Stimulated activated CD8-positive, alpha-beta memory T cell treated with anti-CD3 and anti-CD28 coated beads, Interleukin-15, amount 100 ng/mL, for 48 hours (primary cell): ENCODE results near the gene GXYLT1.
"Not testable (repeated sequence)": the region's sequence is repeated elsewhere in the genome, so short reads cannot be mapped to it uniquely, and the experiment has no call there.

ENCODE experiments used
- DNase-seq, 2 donors: peaks; one replicate each; pipeline ENCODE4 v3.0.0-alpha.2; 2020; ENCODE audit warnings: low read depth in 2 of 2

GXYLT1 gene

GRCh38 chr12:42097971-42098370 lies 46.7 kb downstream of the GXYLT1 start:
- no peak for DNase-seq

DNA sequence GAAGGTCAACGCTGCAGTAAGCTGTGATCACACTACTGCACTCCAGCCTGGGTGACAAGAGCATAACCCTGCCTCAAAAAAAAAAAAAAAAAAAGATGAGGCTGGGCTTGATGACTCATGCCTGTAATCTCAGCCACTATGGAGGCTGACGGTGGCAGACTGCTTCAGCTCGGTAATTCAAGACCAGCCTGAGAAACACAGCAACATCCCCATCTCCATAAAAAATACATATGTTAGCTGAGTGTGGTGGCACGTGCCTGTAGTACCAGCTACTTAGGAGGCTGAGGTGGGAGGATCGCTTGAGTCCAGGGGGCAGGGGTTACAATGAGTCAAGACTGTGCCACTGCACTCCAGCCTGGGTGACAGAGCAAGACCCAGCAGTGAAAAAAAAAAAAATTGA lies 50.4 kb downstream of the GXYLT1 start:
- DNase-seq = peak in 1 of 2 donors; percentile 5

GRCh38 chr12:42091769-42092168 lies 52.9 kb downstream of the GXYLT1 start:
- no peak for DNase-seq

GRCh38 chr12:42090899-42091298 lies 53.8 kb downstream of the GXYLT1 start:
- no peak for DNase-seq

DNA sequence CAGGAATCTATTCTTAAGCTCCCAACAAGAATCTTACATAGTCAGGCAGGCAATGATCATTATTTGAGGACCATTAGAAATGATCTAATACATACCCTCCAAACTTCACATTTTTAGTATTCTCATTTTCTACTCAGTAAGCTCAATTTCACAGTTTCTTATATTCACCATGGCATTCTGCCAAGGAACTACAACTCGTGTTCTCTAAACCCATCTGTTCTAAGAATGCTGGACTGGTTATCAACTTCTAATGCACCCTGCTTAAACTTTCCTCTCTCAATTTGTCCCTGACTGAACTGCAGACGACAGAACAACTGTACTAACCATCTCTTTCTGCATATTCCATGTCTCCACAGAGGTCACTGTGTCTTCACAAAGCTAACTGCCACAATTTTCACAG lies 58.6 kb downstream of the GXYLT1 start:
- no peak for DNase-seq

- DNase-seq = no peak
These were observed 59.1 kb downstream of the GXYLT1 start for GRCh38 chr12:42085594-42085993.

DNA sequence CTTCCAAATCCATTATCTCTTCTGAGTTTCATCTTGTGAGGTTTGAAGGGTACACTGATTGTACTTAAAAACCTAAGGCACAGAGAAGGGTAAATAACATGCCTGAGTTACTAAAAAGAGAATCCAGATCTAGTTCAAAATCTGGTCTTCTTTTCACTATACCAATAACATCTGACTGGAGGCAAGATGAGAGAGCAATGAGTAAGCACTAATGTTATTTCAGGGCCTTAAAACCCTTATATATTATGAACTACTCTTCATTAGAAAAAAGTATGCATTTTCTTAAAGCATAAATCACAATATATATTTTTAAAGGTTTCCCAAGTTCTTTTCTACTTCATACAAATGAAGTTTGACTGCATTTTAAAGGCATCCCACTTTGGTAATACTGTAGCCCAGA lies 60.2 kb downstream of the GXYLT1 start:
- no peak for DNase-seq

DNA sequence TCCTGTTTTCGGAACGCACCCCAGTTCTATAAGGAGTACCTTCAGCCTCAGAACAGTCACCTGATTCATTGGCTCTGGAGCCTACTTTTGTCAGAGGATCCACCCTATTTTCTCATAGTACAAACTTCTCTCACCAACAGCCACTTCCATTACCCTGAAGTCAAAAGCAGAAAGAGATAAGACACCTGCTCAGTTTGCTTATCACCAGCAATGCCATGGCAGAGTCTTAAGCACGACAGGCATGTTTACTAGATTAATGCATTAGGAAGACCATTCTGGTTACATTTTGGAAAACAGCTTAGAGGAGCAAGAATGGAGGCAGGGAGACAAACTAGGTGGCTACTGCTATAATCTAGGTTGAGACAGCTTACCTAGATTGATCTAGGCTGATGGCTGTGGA lies 67.7 kb downstream of the GXYLT1 start:
- no peak for DNase-seq

- no peak for DNase-seq
These were observed 74.6 kb downstream of the GXYLT1 start for GRCh38 chr12:42070036-42070435.

GRCh38 chr12:42059127-42059526 lies 85.5 kb downstream of the GXYLT1 start:
- DNase-seq = no peak

GRCh38 chr12:42056130-42056529 lies 88.5 kb downstream of the GXYLT1 start:
- no peak for DNase-seq

DNA sequence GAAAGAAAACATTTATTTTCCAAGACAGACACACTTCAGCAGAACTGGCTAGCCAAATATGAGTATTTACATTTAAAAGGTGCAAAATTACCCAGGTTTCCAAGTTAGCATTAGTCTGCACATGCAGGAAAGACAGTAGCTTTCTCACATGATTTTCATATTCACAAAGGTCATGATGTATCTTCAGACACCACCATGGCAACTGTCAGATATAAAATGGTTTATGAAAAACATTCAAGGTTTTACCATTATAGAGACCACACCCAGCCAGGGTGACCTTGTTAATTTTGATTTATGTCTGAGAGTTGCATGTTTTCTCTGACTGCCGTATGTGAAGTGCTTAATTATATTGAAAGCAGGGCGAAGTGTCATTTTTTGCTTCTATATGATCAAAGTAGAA lies 91.2 kb downstream of the GXYLT1 start:
- DNase-seq = no peak

GRCh38 chr12:42048980-42049379 lies 95.7 kb downstream of the GXYLT1 start:
- DNase-seq = not testable (repeated sequence)

DNA sequence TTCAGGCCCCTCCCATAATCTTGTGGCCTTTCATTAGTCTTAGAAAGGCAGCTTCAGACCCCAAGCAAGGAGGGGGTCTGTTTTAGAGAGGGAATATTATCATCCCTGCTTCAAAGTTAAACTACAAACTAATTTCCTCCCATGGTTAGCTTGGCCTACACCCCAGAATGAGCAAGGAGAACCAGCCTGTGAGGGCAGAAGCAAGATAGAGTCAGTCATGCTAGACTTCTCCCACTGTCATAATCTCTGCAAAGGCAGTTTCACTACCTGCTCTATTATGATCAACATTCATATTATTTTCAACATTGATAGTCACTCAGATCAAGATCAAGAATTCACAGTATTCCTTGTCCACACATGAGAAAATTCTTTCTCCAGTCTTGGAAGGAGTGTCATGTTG lies 105.1 kb downstream of the GXYLT1 start:
- no peak for DNase-seq

- no peak for DNase-seq
These were observed 105.5 kb downstream of the GXYLT1 start for GRCh38 chr12:42039176-42039575.

DNA sequence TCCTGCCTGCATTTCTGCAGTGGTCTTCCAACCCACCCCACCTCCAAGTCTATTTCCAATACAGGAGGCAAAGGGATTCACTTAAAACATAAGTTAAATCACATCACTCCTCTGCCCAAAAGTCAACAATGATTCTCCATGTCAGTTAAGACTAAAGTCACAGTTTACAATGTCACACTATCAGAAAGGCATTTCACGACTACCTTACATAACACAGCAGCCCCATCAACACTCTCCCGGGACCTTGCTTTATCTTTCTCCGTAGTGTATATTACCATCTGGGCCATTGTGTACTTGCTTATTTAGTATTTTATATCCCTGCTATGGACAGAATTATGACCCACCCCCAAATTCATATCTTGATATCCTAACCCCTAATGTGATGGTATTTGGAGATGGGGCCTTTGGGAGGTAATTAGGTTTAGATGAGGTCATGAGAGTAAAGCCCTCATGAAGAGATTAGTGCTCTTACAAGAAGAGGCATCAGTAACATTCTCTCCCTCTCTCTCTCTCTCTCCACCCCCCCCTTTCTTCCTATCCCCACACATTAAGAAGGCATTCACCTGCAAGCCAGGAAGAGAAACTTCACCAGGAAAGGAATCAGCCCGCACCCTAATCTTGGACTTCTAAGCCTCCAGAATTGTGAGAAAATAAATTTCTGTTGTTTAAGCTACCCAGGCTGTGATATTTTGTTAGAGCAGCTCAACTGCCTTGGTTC lies 112.7 kb downstream of the GXYLT1 start:
- DNase-seq = no peak
